Subcutaneous adipose tissue (tissue), 4 donors: ENCODE measurements around the gene COL19A1. TPM values are rescaled to one million over a fixed set of nuclear protein-coding genes. Genes with fewer than 3 reads are reported as not detected.

Experiments
- total RNA-seq, 4 donors: library from RNA; depleted of rRNA; stranded (reverse); fragments of >200 nt; gene quantifications; one replicate each; pipeline ENCODE4 v1.1.0, GENCODE V29; 2016
- TF ChIP-seq, protein P1 (sequence below): fragments of 450-650 bp; IDR thresholded peaks from one replicate; pipeline ENCODE4 v1.5.1; 2016; ENCODE audit warnings: low read depth, mild to moderate bottlenecking, control low read depth, antibody characterized with exemption, moderate library complexity

Gene COL19A1
- total RNA-seq, 4 donors from 2014 or later, result not detected

DNA sequence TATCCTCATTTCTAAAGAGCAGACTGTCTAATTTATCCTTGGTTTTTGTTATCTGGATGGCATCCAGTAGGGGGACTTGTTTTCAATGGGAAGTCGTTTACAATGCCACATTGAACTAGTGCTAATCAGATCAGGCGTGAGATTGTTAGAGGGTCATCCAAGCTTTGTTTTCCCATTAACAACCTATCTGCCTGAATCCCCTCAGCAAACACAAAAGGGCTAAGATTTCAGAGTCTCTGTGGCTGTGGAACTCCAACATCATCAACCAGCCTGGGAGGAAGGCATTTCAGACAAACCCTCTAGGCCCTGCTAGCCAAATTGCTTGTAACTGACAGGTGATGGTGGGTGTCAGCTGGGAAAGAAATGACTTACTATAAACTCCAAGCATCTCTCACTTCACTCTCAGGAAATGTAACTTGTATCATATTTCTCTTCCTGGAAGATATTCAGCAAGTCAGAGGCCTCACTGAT, 47.7 kb downstream of the COL19A1 start:
- TF ChIP-seq, protein P1, sequence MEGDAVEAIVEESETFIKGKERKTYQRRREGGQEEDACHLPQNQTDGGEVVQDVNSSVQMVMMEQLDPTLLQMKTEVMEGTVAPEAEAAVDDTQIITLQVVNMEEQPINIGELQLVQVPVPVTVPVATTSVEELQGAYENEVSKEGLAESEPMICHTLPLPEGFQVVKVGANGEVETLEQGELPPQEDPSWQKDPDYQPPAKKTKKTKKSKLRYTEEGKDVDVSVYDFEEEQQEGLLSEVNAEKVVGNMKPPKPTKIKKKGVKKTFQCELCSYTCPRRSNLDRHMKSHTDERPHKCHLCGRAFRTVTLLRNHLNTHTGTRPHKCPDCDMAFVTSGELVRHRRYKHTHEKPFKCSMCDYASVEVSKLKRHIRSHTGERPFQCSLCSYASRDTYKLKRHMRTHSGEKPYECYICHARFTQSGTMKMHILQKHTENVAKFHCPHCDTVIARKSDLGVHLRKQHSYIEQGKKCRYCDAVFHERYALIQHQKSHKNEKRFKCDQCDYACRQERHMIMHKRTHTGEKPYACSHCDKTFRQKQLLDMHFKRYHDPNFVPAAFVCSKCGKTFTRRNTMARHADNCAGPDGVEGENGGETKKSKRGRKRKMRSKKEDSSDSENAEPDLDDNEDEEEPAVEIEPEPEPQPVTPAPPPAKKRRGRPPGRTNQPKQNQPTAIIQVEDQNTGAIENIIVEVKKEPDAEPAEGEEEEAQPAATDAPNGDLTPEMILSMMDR, result no peak

DNA sequence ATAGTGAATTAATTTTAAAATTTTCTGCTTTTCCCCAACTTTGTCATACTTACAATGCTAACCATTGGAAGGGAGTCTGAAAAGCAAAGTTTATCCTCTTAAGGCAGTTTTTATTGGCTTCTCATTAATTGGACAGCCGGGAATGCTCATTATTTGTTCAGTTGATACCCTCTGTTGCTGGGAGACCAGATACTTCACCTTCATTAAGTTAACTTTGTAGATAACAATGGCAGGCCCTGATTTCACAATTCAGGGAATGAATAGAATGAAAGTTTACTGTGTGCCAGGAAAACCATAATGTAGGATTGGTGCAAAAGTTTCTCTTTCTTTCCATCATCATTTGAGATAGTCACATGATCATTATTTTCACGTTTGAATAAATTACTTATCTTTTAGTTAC, 49.0 kb downstream of the COL19A1 start:
- TF ChIP-seq, protein P1, result no peak

DNA sequence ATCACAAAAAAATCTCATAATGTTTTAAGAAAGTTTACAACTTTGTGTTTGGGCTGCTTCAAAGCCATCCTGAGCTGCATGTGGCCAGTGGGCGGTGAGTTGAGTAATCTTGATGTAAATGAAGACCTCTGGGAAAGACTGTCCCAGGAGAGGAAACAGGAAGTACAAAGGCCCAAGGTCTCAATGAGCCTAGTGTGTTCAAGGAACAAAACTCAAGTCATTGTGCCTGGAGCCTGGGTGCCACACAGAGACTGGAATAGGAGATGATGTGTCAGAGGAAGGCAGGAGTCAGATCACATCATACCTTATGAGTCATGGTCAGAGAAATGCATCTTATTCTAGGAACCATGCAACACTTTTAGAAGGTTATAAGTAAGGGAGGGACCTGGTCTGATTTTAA, 51.5 kb downstream of the COL19A1 start:
- TF ChIP-seq, protein P1, result no peak

DNA sequence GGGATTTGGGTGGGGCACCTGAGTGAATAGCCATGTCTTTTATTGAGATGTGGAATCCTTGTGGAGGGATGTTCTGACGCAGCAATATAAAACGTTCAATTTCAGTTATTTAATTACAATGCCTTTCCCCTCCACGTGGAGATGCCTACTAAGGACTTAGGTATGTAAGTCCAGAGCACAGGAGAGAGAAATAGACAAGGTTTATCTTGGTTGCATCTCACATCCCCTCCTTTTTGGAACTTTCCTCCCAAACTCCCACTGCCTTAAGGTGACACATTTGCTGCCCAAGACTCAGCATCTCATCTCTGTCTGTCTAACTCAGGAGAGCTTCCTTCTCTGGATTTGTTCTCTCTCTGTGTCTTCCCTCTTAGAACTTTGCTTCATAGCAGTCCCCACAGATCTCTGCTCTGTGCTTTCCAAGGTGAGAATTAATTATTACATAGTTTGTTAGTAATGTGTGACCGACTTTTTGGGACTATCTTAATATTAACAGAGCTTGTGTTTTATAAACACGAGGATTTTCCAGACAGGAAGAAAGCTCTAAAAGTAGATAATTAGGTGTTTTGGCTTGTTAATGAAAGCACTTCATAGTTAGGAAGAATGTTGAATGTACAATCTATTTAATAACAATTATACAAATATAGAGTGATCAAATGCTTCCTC, 52.6 kb downstream of the COL19A1 start:
- TF ChIP-seq, protein P1, result no peak

DNA sequence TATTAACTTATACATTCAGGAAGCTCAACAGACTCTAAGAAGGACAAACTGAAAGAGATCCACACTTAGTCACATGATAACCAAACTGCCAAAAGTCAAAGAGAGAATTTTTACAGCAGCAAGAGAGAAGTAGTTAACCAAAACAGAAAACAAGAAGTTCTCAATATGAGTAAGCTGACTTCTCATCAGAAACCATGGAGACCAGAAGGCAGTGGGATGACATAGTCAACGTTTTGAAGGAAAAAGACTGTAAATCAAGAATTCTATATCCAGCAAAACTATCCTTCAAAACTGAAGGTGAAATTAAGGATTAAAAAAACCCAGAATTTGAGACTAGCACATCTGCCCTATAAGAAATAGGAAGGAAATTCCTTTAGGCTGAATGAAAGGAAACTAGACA, 60.4 kb downstream of the COL19A1 start:
- TF ChIP-seq, protein P1, result no peak

DNA sequence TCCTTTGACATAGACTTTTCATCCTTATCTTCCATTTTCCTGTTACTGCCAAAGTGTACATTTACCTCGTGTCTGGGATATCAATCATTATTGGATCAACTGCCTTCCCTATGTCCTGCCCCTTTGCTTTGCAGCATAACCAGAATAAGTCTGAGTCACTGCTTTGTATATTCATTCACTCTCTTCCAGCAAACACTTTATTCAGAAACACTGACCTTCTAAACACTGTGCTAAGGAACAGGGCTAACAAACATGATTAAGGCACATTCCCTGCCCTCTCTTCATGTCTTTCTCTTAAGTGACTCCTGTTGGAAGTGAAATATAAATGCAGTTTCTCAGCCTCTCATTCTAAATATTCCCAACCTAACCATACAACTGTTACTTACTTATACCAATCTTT, 66.9 kb downstream of the COL19A1 start:
- TF ChIP-seq, protein P1, result no peak

DNA sequence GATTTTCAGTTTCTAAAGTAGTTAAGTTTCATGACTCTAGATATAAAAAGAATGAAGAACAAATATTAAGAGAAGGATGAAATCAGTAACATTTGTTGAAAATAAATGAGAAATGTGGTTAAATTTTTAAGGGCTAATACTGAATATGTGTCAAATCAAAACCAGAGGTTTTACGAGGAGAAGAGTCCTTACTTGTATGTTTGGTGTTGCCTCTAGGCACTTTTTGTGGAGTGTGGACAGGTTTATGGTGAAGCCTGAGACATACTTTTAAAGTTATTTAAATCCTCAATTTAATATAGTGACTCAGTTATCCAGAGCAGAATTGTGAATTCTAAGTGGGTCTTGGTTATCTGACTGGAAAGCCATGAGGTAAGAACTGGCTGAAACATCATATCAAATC, 68.7 kb downstream of the COL19A1 start:
- TF ChIP-seq, protein P1, result no peak
